Neural cell (in vitro differentiated cells): Measurements from ENCODE around the gene CACNA1H. TPM values are rescaled to one million over a fixed set of nuclear protein-coding genes. Genes with fewer than 3 reads are reported as not detected.

Source experiments
- H2AFZ ChIP-seq: fragments of 200-600, 300-800 bp; sonication (generic), shearing (Covaris generic); 2 replicates; pipeline ENCODE4 v1.6.0; 2014; ENCODE audit warnings: low read depth, mild to moderate bottlenecking, antibody characterized with exemption, low read length, moderate library complexity
- H3F3A ChIP-seq: fragments of 200-600 bp; shearing (Covaris generic); 2 replicates; pipeline ENCODE4 v1.6.1; 2016; ENCODE audit warnings: mild to moderate bottlenecking, moderate library complexity, mixed read lengths, antibody characterized with exemption, low read length; ENCODE audit not compliant: insufficient read depth, poor library complexity, severe bottlenecking
- H3K27ac ChIP-seq: fragments of 200-600, 300-800 bp; sonication (generic), shearing (Covaris generic); 2 replicates; pipeline ENCODE4 v1.5.1; 2014; ENCODE audit warnings: mild to moderate bottlenecking, low read length, moderate library complexity
- H3K27me3 ChIP-seq: fragments of 300-800, 200-600 bp; sonication (generic), shearing (Covaris generic); 2 replicates; pipeline ENCODE4 v1.6.0; 2014; ENCODE audit warnings: mild to moderate bottlenecking, low read depth, low read length, moderate library complexity; ENCODE audit not compliant: insufficient read depth
- H3K36me3 ChIP-seq: fragments of 300-800, 200-600 bp; sonication (generic), shearing (Covaris generic); 2 replicates; pipeline ENCODE4 v1.5.1; 2014; ENCODE audit warnings: mild to moderate bottlenecking, antibody characterized with exemption, low read length, moderate library complexity; ENCODE audit not compliant: insufficient read depth
- H3K4me2 ChIP-seq: fragments of 300-800, 200-600 bp; sonication (generic), shearing (Covaris generic); 2 replicates; pipeline ENCODE4 v1.6.0; 2014; ENCODE audit warnings: mild to moderate bottlenecking, low read length
- H3K4me3 ChIP-seq: fragments of 300-800, 200-600 bp; sonication (generic), shearing (Covaris generic); 2 replicates; pipeline ENCODE4 v1.5.1; 2014; ENCODE audit warnings: mild to moderate bottlenecking, low read length, moderate library complexity
- H3K79me2 ChIP-seq: fragments of 200-600 bp; shearing (Covaris generic); replicated peaks from 2 replicates; pipeline ENCODE4 v1.6.0; 2014; ENCODE audit warnings: mild to moderate bottlenecking, low read length, moderate library complexity; ENCODE audit not compliant: insufficient read depth
- H3K9ac ChIP-seq: fragments of 300-800, 200-600 bp; sonication (generic), shearing (Covaris generic); 2 replicates; pipeline ENCODE4 v1.6.1; 2016; ENCODE audit warnings: mild to moderate bottlenecking, low read length, mixed read lengths
- H3K9me2 ChIP-seq: fragments of 200-600 bp; shearing (Covaris generic); 2 replicates; pipeline ENCODE4 v1.6.1; 2016; ENCODE audit warnings: mild to moderate bottlenecking, low read length, mixed read lengths; ENCODE audit not compliant: insufficient read depth
- H3K9me3 ChIP-seq: fragments of 200-600, 300-800 bp; sonication (generic), shearing (Covaris generic); 2 replicates; pipeline ENCODE4 v1.6.1; 2016; ENCODE audit warnings: mild to moderate bottlenecking, mixed run types, low read length, moderate library complexity, mixed read lengths
- H4K20me1 ChIP-seq: fragments of 200-600 bp; shearing (Covaris generic); 2 replicates; pipeline ENCODE4 v1.6.1; 2016; ENCODE audit warnings: mild to moderate bottlenecking, mixed run types; ENCODE audit not compliant: insufficient read depth
- CTCF ChIP-seq: fragments of 450-650 bp; IDR thresholded peaks from 2 replicates; pipeline ENCODE4 v1.5.1; 2014; ENCODE audit warnings: antibody characterized with exemption, mild to moderate bottlenecking, moderate library complexity; ENCODE audit not compliant: poor library complexity, severe bottlenecking
- EP300 ChIP-seq: fragments of 450-650 bp; conservative IDR thresholded peaks from 2 replicates; pipeline ENCODE4 v1.6.1; 2014; ENCODE audit warnings: antibody characterized with exemption, mild to moderate bottlenecking, moderate library complexity; ENCODE audit not compliant: poor library complexity, severe bottlenecking
- EZH2 ChIP-seq: fragments of 200-600, 300-800 bp; shearing (Covaris generic), sonication (generic); IDR thresholded peaks from 2 replicates; pipeline ENCODE4 v1.6.1; 2014; ENCODE audit warnings: antibody characterized with exemption, low read length, borderline replicate concordance, mild to moderate bottlenecking; ENCODE audit not compliant: insufficient read depth, poor library complexity, severe bottlenecking
- MXI1 ChIP-seq: fragments of 450-650 bp; conservative IDR thresholded peaks from 2 replicates; pipeline ENCODE4 v1.6.1; 2014; ENCODE audit warnings: antibody characterized with exemption, mild to moderate bottlenecking; ENCODE audit not compliant: poor library complexity, severe bottlenecking
- POLR2AphosphoS5 ChIP-seq: IDR thresholded peaks from 2 replicates; pipeline ENCODE4 v1.6.1; 2012
- RAD21 ChIP-seq: fragments of 450-650 bp; conservative IDR thresholded peaks from 2 replicates; pipeline ENCODE4 v1.6.1; 2014; ENCODE audit warnings: antibody characterized with exemption, mild to moderate bottlenecking, moderate library complexity
- REST ChIP-seq: IDR thresholded peaks from 2 replicates; pipeline ENCODE4 v1.6.1; 2012; ENCODE audit warnings: borderline replicate concordance
- SMC3 ChIP-seq: fragments of 450-650 bp; conservative IDR thresholded peaks from 2 replicates; pipeline ENCODE4 v1.6.1; 2014; ENCODE audit warnings: antibody characterized with exemption, mild to moderate bottlenecking, moderate library complexity; ENCODE audit not compliant: poor library complexity
- TAF1 ChIP-seq: IDR thresholded peaks from 2 replicates; pipeline ENCODE4 v1.6.1; 2012; ENCODE audit warnings: low read depth
- polyA plus RNA-seq: library from polyadenylated mRNA; depleted of rRNA; stranded (reverse); fragments of >200 nt; gene quantifications from 2 replicates; pipeline ENCODE4 v1.2.3, GENCODE V29; 2014

Gene CACNA1H
- polyA plus RNA-seq, 1 donor from 2014 or later = 27.7 TPM

GRCh38 chr16:1206786-1207185, 53.9 kb downstream of the CACNA1H start:
- Histone ChIP-seq H3K36me3 (no peaks in the 10 kb centered on the region), H3K9me3 (no peaks in the 10 kb centered on the region), H3K9me2 (no peaks in the 10 kb centered on the region), H3K27ac (no peak overlapping the region), H3K27me3 (no peaks in the 10 kb centered on the region), H3K9ac (no peak overlapping the region), H4K20me1 (no peaks in the 10 kb centered on the region), H3K79me2 (no peaks in the 10 kb centered on the region), H2AFZ (no peak overlapping the region), H3K4me3 (no peak overlapping the region), H3K4me2 (no peak overlapping the region), H3F3A (no peaks in the 10 kb centered on the region)
- TF ChIP-seq TAF1 (no peak), SMC3 (no peak), EZH2 (no peak), CTCF (no peak), RAD21 (no peak), POLR2AphosphoS5 (no peak), MXI1 (no peak), REST (no peak), EP300 (no peak)

- no peak overlapping the region for H3K4me3 ChIP-seq
- H3K9me3 ChIP-seq = no peaks in the 10 kb centered on the region
- H3K9ac ChIP-seq = no peak overlapping the region
- no peak overlapping the region for H3K27ac ChIP-seq
- H3K9me2 ChIP-seq = no peaks in the 10 kb centered on the region
- H3K36me3 ChIP-seq = no peaks in the 10 kb centered on the region
- H3F3A ChIP-seq = no peaks in the 10 kb centered on the region
- no peak overlapping the region for H3K4me2 ChIP-seq
- no peaks in the 10 kb centered on the region for H4K20me1 ChIP-seq
- no peaks in the 10 kb centered on the region for H3K27me3 ChIP-seq
- TF ChIP-seq REST (no peak), EP300 (no peak), TAF1 (no peak), MXI1 (no peak), POLR2AphosphoS5 (no peak), RAD21 (no peak), EZH2 (no peak), SMC3 (no peak), CTCF (no peak)
- no peaks in the 10 kb centered on the region for H3K79me2 ChIP-seq
- no peak overlapping the region for H2AFZ ChIP-seq
These were observed 55.4 kb downstream of the CACNA1H start for GRCh38 chr16:1208239-1208830.
